HK-2 (cell line): Measurements from ENCODE around the gene RAB3D.
"Not testable (repeated sequence)": the region's sequence is repeated elsewhere in the genome, so short reads cannot be mapped to it uniquely, and the experiment has no call there.

Experiments used
- DNase-seq: peaks from one replicate; pipeline ENCODE4 v3.0.0-alpha.2; 2018; ENCODE audit not compliant: unreplicated experiment

The RAB3D gene

DNA sequence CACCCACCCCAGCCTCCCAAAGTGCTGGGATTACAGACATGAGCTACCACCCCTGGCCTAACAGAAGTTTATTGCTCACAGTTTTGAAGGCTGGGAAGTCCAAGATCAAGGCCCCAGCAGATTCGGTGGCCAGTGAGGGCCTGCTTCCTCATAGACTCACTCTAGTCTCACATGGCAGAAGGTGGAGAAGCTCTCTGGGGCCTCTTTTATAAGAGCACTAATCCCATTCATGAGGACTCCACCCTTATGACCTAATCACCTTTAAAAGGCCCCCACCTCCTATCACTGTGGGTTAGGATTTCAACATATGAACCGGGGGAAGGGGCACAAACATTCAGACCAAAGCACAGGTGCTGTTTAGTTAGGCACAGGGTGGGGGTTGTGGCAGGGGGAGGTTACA, 28.1 kb upstream of the RAB3D start:
- no peak for DNase-seq

DNA sequence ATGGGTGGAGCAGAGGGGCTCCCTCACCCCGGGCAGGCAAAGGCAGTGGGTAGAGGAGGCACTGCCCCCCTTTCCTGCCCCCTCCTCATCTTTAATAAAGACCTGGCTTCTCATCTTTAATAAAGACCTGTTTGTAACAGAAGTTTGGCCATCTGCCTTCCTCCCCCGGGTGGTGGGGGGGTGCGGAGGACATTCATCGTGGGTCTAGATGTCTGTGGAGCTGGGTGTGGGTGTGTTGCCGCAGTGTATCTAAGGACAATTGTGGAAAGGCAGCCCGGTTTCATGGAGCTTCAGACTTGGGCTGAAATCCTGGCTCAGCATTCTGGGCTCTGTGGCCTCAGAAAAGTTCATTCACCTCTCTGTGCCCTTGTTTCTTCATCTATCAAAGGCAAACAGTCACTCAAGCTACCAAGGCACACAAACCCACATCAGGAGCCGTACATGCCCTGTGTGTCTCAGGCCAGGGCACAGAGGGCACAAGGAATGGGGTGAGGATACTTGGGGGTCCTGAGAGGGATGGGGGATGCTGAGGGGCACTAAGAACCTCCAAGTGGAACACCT, 26.2 kb upstream of the RAB3D start:
- no peak for DNase-seq

DNA sequence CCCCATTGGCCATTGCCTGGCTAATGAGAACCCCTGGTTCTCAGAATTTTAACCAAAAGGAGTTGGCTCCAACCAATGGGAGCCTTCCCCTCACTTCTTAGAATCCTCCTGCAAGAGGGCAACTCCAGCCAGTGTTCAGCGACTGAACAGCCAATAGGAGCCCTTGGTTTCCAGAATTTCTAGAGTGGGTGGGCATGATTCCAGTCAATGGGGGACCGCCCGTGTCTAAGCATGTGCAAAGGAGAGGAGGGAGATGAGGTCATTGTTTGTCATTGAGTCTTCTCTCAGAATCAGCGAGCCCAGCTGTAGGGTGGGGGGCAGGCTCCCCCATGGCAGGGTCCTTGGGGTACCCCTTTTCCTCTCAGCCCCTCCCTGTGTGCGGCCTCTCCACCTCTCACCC, 25.5 kb upstream of the RAB3D start:
- no peak for DNase-seq

DNA sequence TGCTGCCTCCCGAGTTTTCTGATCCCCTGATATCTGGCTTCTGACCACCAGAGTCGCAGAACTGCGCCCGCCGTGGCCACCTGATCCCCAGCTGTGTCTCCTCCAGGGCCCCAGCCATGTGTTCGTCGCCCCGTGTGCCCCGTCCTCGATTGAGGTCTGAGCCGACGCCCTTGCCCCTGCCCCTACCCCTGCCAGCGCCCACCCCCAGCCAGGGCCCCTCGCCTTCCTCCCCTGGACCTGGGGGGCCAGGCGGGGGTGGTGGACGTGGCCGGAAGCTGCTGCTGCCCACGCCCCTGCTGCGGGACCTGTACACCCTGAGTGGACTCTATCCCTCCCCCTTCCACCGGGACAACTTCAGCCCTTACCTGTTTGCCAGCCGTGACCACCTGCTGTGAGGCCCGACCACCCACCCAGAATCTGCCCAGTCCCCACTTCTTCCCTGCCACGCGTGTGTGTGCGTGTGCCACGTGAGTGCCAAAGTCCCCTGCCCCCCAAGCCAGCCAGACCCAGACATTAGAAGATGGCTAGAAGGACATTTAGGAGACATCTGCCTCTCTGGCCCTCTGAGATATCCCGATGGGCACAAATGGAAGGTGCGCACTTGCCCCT, 24.9 kb upstream of the RAB3D start:
- DNase-seq = no peak

DNA sequence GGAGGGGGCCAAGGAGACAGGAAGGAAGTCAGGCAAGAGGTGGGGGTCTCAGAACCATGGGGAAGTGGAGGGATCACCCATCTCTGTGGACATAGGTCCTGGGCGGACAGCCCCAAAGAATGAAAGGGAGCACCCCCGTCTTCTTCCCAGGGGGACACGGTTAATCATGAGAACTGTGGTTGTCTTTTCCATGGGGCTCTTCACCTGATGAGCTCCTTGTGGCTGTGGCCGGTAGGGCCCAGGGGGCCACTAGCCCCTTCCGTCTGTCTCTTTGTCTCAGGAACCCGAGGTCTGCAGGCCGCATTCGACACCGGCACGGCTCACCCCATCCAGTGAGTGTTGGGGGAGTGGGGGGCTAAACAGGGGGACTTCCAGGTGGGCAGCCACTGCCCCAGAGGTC, 24.4 kb upstream of the RAB3D start:
- no peak for DNase-seq

DNA sequence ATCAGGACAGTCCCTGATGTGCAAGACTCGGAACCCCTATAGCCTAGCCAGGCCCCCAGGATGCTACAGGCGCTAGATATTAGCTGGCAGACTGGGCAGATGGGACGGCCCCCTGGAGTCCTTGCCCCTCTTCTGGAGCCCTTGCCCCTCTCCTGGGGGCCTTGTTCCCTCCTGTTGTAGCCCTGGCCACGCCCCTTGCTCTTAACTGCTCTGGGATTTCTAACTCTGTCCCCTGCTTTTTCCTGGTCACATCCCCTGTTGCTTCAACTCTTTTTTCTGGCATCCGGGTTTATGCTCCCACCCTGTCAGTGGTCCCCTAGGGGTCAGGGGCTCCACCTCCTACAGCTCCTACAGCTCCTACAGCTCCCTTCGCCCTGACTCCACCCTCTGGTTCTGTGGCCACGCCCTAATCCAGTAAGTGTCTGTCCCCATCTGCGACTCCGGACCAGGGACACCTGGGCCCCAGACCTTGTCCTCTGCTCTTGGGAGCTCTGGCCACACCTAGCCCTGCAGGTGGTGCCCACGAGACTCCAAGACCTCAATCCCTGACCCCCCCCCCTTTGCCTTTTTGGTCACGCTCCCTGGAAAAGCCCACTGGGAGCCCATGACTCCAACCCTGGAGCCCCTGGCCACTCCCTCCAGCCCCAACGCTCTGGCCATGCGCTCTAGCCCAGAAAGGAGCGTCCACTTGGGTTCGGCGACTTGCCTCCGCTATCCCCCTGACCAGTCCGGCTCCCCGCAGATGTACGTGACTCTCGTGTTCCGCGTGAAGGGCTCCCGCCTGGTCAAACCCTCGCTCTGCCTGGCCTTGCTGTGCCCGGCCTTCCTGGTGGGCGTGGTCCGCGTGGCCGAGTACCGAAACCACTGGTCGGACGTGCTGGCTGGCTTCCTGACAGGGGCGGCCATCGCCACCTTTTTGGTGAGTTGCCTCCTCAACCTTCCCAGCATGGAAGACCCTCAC, 22.6 kb upstream of the RAB3D start:
- no peak for DNase-seq

DNA sequence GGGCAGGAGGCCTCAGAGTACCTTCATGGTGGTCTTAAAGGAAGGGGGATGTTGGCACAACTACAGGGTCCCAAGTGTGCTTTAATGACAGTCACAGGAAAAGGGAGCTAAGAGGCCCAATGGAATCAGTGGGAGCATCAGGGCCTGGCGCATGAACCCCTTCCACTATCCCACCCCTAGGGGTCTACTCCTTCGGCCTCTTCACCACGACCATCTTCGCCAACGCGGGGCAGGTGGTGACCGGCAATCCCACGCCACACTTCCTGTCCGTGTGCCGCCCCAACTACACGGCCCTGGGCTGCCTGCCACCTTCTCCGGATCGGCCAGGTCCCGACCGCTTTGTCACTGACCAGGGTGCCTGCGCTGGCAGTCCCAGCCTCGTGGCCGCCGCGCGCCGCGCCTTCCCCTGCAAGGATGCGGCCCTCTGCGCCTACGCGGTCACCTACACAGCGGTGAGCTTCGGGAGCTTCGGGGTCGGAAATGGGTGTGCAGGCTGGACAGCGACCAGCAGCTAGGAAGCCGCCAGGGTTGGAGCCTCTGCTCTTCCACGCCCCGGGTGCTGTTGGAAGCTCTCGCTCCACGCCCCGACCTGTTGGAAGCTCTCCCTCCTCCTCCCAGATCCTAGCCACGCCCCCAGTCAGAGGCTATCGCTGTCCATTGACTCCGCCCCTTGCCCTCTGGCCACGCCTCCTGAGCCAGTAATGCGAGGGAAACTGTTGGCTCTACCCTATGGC, 21.7 kb upstream of the RAB3D start:
- no peak for DNase-seq

DNA sequence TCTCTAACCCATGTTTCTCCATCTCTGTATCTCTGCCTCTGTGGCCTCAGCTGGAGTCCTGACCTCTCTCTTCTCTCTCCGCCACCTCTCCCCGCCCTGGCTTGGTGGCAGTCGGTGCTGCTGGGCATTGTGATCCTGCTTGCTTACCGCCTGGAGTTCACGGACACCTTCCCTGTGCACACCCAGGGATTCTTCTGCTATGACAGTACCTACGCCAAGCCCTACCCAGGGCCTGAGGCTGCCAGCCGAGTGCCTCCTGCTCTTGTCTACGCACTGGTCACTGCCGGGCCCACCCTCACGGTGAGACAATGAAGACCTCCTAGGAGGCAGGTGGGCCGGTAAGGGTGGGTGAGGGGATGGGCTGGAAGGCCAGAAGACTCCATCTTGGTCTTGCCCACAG, 20.0 kb upstream of the RAB3D start:
- no peak for DNase-seq

DNA sequence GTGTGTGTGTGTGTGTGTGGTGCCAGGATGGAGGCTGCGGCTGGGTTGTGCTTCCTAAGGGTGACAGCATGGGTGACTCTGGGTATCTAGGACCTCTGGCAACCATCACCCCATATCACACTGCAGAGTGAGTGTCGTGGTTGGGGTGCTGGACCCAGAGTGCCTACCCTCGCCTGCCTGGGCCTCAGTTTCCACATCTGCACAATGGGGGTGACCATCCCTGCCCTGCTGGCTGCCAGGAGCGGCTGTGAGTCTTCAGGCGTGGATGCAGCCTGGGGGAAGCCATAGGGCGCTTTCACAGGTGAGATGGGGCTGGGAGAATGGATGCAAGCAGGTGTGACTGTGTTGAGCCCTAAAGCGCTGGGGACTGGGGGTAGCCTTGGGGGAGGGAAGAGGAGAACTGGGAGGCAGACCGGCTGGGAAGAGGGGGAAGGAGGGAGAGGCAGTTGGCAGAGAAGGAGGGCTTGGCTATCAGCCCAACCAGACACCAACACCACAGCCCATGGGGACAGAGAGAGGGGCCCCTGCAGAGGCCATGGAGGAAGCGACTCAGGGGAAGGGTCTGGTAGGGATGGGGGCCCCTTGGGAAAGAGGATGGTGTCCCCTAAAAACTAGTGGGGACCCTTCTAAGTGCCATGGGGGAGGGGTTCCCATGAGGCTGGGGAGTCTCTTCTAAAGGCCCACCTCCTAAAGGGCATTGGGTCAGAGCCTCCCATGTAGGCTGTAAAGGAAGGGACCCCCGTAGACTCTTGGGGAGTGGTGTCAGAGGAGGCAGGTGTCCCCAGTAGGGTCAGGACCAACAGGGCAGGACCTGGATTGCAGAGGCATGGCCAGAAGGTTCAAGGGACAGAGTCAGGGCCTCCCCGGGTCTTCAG, 17.5 kb upstream of the RAB3D start:
- DNase-seq = no peak

DNA sequence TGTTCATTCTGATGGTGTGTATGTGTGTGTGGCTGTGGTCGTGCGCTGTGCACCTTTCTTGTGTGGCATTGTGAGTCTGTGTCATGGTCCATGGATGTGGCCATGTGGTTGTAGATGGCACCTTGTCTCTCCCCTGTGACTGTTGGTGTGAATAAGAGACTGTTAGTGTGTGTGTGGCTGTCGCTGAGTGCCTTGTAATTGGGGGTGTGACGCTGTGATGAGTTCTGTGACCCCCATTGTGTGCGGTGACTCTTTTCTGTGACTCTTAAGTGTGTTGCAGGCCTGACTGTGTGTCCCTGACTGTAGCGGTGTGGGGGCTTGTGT, 16.6 kb upstream of the RAB3D start:
- DNase-seq = no peak

DNA sequence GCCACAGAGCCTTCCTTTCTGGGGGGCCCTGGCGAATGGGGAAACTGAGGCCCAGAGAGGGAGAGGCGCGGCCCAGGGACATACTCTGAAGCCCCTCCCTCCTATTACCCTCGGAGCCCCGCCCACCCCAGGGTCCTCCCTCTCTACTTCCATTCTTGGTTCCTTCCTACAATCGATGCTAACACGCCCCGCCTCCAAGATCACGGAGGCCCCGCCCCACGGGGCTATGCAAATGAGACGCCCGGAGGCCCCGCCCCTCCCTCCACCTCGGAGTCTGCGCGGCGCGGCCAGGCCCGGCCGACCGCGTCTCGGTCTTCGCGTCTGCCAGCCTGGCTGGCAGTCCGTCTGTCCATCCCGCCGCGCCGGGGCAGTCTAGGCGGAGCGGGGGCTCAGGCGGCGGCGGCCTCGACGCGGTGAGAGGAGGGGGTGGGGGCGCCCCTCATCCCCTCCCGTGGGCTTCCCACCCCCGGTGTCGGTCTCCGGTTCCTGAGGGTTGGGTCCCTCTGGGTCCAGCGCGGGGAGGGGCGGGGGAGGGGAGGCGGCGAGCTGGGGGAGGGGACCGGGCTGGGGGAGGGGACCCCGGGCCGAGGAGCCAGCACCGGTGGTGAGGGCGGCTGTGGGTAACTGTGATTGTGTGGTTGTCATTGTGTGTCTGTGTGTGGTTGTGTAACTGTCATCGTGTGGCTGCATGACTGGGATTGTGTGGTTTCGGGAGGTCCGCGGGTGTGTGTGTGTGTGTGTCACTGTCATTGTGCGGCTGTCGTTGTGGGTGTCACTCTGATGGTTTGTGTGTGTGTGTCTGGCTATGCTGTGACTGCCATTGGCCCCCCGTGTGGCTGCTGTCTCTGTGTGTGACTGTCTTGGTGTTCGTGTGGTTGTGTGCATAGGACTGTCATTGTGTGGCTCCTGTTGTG, 16.0 kb upstream of the RAB3D start, which contains the start of gene PLPPR2:
Gene PLPPR2 (plus strand): TSS at position 273 of the 914 bp plus-strand sequence. CDS start 2,242 bp downstream, outside the sequence.
- peak; percentile 85 for DNase-seq

DNA sequence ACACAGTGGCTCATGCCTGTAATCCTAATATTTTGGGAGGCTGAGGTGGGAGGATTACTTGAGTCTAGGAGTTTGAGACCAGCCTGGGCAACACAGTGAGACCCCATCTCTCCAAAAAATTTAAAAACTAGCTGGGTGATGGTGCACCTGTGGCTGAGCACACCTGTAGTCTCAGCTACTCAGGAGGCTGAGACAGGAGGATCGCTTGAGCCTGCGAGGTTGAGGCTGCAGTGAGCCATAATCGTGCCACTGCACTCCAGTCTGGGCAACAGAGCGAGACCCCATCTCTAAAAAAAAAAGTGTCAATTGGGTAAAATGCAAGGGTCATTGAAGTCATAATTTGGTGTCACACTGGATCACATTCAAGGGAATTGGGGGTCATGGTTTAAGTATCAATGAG, 14.6 kb upstream of the RAB3D start:
- DNase-seq = not testable (repeated sequence)

DNA sequence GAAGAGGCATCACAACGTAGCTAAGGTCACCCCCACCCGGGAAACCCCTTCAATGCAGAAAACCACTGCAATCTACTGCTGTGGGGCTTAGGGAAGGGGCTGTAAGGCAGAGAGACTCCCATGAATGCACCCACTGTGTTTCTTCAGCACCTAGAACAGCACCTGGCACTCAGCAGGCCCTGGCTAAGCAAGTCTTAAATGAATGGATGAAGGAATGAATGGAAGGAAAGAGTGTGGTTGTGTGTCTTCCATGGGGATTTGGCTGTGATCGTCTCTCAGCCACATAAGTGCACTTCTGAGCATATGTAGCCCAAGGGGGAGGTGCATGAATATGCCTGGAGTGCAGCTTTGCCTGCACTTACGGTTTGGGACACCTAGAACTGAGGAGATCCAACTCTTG, 9.7 kb upstream of the RAB3D start:
- DNase-seq = no peak

DNA sequence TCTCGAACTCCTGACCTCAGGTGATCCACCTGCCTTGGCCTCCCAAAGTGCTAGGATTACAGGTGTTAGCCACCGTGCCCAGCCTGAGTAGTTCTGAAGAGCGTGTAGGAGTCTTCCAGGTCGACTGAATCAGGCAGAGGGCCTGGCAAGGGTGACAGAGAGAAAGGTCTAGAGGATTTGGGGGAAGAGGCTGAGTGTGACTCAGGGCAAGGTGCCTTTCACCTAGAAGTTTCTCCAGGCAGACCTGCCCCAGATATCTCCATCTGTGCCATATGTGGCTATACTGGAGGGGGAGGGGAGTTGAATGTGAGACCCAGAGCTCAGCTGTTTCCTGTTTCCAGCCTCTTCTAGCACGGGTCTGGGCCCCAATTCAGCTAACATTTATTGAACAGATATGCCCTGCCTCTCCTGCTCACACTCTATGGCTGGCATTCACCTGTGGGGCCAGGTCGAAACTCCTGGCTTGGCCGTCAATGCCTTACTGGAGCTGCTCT, 8.1 kb upstream of the RAB3D start:
- DNase-seq = no peak

DNA sequence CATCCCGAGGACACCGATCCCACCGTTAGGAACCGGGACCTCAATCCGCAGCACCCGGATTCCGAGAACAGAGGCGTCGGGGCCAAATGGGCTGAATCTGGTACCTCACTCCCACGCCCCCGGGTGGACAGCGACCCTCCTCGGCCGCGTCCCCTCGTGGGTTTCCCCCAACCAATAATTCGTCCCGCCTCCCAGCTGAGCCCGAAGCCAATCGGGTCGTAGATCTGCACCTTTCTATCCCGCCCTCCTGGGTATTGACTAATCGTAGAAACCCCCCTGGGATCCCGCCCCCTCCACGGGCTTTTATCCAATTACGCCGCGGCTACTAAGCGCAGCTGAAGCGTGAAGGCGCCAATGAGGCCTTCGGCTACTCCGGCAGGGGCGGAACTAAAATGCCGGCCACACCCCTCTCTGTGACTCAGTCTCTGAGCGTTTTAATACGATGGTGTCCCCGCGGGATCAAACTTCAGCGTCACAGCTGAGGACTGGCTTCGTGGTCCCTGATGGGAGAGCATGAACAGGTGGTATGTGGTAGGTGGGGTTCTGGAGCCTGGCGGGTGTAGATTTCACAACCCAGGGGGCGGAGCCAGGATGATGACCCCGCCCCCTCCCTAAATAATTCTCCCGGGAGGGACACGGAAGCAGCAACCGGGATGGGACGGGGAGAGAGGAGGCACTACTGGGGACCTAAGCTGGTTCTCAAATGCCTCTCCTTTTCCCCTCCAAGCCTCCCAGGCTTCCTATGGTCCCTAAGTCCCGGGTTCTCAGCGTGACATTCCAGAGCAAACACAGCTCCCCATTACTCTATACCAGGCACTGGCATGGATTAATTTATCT, 6.9 kb upstream of the RAB3D start, which contains the start of the genes CCDC159 and TMEM205:
Gene CCDC159 (plus strand): TSS at position 416 of the 837 bp plus-strand sequence. CDS start 88 bp downstream, at position 504.
Gene TMEM205 (minus strand): TSS at position 165 of the 837 bp plus-strand sequence. CDS start 649 bp downstream, outside the sequence.
- DNase-seq = peak; percentile 99

DNA sequence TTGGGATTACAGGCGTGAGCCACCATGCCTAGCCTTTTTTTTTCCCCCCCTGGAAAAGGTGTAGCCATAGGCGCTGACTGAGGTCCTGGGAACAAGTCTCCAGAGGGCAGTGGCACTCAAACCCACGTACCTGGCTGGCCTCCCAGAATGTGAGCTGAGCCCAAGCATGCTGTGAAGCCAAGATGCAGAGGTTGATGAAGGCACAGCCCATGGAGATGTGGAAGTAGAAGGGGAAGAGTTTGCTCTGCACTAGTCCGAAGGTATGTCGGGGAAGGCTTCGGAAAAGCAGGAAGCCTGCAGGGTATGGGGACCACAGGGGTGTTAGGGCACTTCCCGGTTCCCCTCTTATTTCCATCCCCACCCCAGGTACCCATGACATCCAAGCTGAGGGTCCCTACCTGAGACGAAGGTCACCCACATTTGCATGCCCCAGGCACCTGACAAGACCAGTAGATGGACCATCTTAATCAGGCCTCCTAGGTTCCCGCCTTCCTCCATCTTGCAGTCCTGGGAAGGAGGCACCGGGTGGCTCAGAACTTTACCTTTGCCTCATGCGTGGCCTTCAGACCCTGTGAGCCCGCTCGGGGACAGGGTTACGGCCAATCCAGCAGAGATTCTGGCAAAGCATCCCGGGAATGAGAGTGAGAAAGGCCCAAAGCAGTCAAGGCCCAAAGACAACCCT, 5.8 kb upstream of the RAB3D start:
- no peak for DNase-seq

DNA sequence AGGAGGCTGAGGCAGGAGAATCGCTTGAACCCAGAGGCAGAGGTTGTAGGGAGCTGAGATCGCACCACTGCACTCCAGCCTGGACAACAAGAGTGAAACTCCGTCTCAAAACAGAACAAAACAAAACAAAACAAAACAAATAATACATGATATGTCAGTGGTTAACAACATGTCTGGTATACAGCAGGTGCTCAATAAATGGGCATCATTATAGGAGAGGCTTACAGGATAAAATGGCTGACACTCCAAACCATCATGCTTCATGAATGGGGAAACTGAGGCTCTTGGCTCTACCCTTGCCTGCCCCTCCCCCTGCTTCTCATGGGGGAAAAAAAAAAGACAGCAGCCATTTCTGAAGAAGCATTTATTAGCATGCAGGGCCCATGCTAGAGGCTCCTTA, 3.0 kb upstream of the RAB3D start:
- DNase-seq = no peak

DNA sequence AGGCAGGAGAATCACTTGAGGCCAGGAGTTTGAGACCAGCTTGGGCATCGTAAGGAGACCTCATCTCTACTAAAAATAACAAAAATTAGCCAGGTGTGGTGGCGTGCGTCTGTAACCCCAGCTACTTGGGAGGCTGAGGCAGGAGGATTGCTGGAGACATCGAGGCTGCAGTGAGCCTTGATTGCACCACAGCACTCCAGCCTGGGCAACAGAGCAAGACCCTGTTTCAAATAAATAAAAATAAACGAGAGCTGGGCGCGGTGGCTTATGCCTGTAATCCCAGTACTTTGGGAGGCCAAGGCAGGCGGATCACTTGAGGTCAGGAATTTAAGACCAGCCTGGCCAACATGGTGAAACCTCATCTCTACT, 626 bp upstream of the RAB3D start:
- not testable (repeated sequence) for DNase-seq
